ENCODE results near the gene PCDH10.
"Not testable (repeated sequence)": the region's sequence is repeated elsewhere in the genome, so short reads cannot be mapped to it uniquely, and the experiment has no call there.

Gene PCDH10

GRCh38 chr4:133208694-133209285 lies 59.7 kb downstream of the PCDH10 start:
- TF ChIP-seq, protein P1, sequence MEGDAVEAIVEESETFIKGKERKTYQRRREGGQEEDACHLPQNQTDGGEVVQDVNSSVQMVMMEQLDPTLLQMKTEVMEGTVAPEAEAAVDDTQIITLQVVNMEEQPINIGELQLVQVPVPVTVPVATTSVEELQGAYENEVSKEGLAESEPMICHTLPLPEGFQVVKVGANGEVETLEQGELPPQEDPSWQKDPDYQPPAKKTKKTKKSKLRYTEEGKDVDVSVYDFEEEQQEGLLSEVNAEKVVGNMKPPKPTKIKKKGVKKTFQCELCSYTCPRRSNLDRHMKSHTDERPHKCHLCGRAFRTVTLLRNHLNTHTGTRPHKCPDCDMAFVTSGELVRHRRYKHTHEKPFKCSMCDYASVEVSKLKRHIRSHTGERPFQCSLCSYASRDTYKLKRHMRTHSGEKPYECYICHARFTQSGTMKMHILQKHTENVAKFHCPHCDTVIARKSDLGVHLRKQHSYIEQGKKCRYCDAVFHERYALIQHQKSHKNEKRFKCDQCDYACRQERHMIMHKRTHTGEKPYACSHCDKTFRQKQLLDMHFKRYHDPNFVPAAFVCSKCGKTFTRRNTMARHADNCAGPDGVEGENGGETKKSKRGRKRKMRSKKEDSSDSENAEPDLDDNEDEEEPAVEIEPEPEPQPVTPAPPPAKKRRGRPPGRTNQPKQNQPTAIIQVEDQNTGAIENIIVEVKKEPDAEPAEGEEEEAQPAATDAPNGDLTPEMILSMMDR (IDR thresholded peaks at IDR 0.05; ENCODE audit: low read depth, low read length): no peak
- Histone ChIP-seq H3K9me3 (ENCODE audit: severe bottlenecking) (no peaks in the 10 kb centered on the region), H3K27me3 (ENCODE audit: insufficient read depth, low read depth, severe bottlenecking) (no peaks in the 10 kb centered on the region), H3K36me3 (no peaks in the 10 kb centered on the region), H3K27ac (no peak overlapping the region), H3K4me3 (ENCODE audit: low read depth, low read length) (no peak overlapping the region)
- no peak for DNase-seq

GRCh38 chr4:133233922-133234321 lies 84.8 kb downstream of the PCDH10 start:
- Histone ChIP-seq H3K36me3 (no peaks in the 10 kb centered on the region), H3K4me3 (ENCODE audit: low read depth, low read length) (no peak overlapping the region), H3K27ac (no peak overlapping the region), H3K27me3 (ENCODE audit: insufficient read depth, low read depth, severe bottlenecking) (no peaks in the 10 kb centered on the region), H3K9me3 (ENCODE audit: severe bottlenecking) (no peaks in the 10 kb centered on the region)
- TF ChIP-seq, protein P1 (IDR thresholded peaks at IDR 0.05; ENCODE audit: low read depth, low read length): no peak
- no peak for DNase-seq

- DNase-seq; H3K36me3 ChIP-seq; H3K9me3 ChIP-seq (ENCODE audit: severe bottlenecking); H3K4me3 ChIP-seq (ENCODE audit: low read depth, low read length); H3K27me3 ChIP-seq (ENCODE audit: insufficient read depth, low read depth, severe bottlenecking); H3K27ac ChIP-seq: not testable (repeated sequence)
These were observed 91.4 kb downstream of the PCDH10 start for GRCh38 chr4:133240451-133240850.
